HG03354 (cell line): ENCODE results near the gene PLB1.

Experiments used
- ATAC-seq: cut with Tn5 transposase; IDR thresholded peaks from one replicate; pipeline ENCODE4 v1.9.1; 2021; ENCODE audit warnings: mild to moderate bottlenecking; ENCODE audit not compliant: unreplicated experiment, poor library complexity, severe bottlenecking

The PLB1 gene

GRCh38 chr2:28619213-28620196, 123.6 kb downstream of the PLB1 start:
- no peak for ATAC-seq

- no peak for ATAC-seq
These were observed 124.5 kb downstream of the PLB1 start for GRCh38 chr2:28620291-28620793.

GRCh38 chr2:28620801-28621171, 124.9 kb downstream of the PLB1 start:
- ATAC-seq, result no peak

GRCh38 chr2:28621172-28622100, 125.6 kb downstream of the PLB1 start:
- ATAC-seq, result no peak

GRCh38 chr2:28622101-28622499, 126.2 kb downstream of the PLB1 start:
- no peak for ATAC-seq

GRCh38 chr2:28623582-28624405, 127.9 kb downstream of the PLB1 start:
- no peak for ATAC-seq

GRCh38 chr2:28624436-28624792, 128.6 kb downstream of the PLB1 start:
- no peak for ATAC-seq

GRCh38 chr2:28624793-28625701, 129.2 kb downstream of the PLB1 start:
- peak; percentile 56 for ATAC-seq

- ATAC-seq, result no peak
These were observed 130.5 kb downstream of the PLB1 start for GRCh38 chr2:28626376-28626775.

GRCh38 chr2:28626891-28627421, 131.1 kb downstream of the PLB1 start:
- no peak for ATAC-seq

- no peak for ATAC-seq
These were observed 132.0 kb downstream of the PLB1 start for GRCh38 chr2:28627722-28628480.

GRCh38 chr2:28628506-28628905, 132.6 kb downstream of the PLB1 start:
- ATAC-seq, result no peak

- ATAC-seq, result no peak
These were observed 133.1 kb downstream of the PLB1 start for GRCh38 chr2:28628987-28629386.

GRCh38 chr2:28629910-28630309, 134.1 kb downstream of the PLB1 start:
- no peak for ATAC-seq

- ATAC-seq, result no peak
These were observed 134.5 kb downstream of the PLB1 start for GRCh38 chr2:28630341-28630740.

GRCh38 chr2:28631514-28632206, 135.8 kb downstream of the PLB1 start:
- ATAC-seq, result no peak

- ATAC-seq, result no peak
These were observed 136.9 kb downstream of the PLB1 start for GRCh38 chr2:28632791-28633190.
